SJSA1 (cell line): Measurements from ENCODE around the gene TFF3. TPM values are rescaled to one million over a fixed set of nuclear protein-coding genes. Genes with fewer than 3 reads are reported as not detected.

Experiments used
- DNase-seq, 2 experiments: peaks; one replicate each; pipeline ENCODE4 v3.0.0-alpha.2; 2015 to 2020; ENCODE audit warnings: low spot score in 2 of 2, low read depth in 1 of 2
- H3K27ac ChIP-seq: fragments of 250-450 bp; sonication (Bioruptor Pico); 2 replicates; pipeline ENCODE4 v1.5.1; 2020; ENCODE audit warnings: mild to moderate bottlenecking, moderate library complexity
- H3K27me3 ChIP-seq: fragments of 250-450 bp; sonication (Bioruptor Pico); replicated peaks from 2 replicates; pipeline ENCODE4 v1.5.1; 2020; ENCODE audit warnings: mild to moderate bottlenecking, moderate library complexity
- H3K36me3 ChIP-seq: fragments of 250-450 bp; sonication (Bioruptor Pico); 2 replicates; pipeline ENCODE4 v1.5.1; 2020; ENCODE audit warnings: mild to moderate bottlenecking
- H3K4me1 ChIP-seq: fragments of 250-450 bp; sonication (Bioruptor Pico); replicated peaks from 2 replicates; pipeline ENCODE4 v1.6.1; 2021; ENCODE audit warnings: mild to moderate bottlenecking
- H3K4me3 ChIP-seq: fragments of 250-450 bp; sonication (Bioruptor Pico); 2 replicates; pipeline ENCODE4 v1.5.1; 2020; ENCODE audit warnings: mild to moderate bottlenecking
- H3K9me3 ChIP-seq: fragments of 250-450 bp; sonication (Bioruptor Pico); replicated peaks from 2 replicates; pipeline ENCODE4 v1.5.1; 2020; ENCODE audit warnings: mild to moderate bottlenecking
- total RNA-seq: library from RNA; depleted of rRNA; stranded (reverse); fragments of >200 nt; shearing (Covaris generic); gene quantifications from 2 replicates; pipeline ENCODE4 v1.2.3, GENCODE V29; 2014

TFF3 gene
- total RNA-seq, 1 experiment from 2014 or later: not detected

GRCh38 chr21:42321231-42321630 lies 6.0 kb upstream of the TFF3 start:
- DNase-seq: peak in 1 of 2 experiments; percentile 23

GRCh38 chr21:42320791-42321190 lies 5.6 kb upstream of the TFF3 start:
- Histone ChIP-seq H3K36me3 (no peaks in the 10 kb centered on the region), H3K27me3 (peaks cover 10% of the 10 kb centered on the region; the same call in 1 of the 2 replicates), H3K4me3 (no peak overlapping the region), H3K27ac (no peak overlapping the region), H3K9me3 (peaks cover 5% of the 10 kb centered on the region; the same call in 1 of the 2 replicates), H3K4me1 (peaks cover 18% of the 10 kb centered on the region)
- DNase-seq: peak in 1 of 2 experiments; percentile 34

More at GRCh38 chr21:42321231-42321630, 6.0 kb upstream of the TFF3 start:
- Histone ChIP-seq H3K9me3 (peaks cover 5% of the 10 kb centered on the region; the same call in 1 of the 2 replicates), H3K4me1 (peaks cover 18% of the 10 kb centered on the region), H3K27ac (no peak overlapping the region), H3K4me3 (no peak overlapping the region), H3K27me3 (peaks cover 10% of the 10 kb centered on the region; the same call in 1 of the 2 replicates), H3K36me3 (no peaks in the 10 kb centered on the region)

- Histone ChIP-seq H3K4me3 (no peak overlapping the region), H3K27me3 (peaks cover 10% of the 10 kb centered on the region; the same call in 1 of the 2 replicates), H3K9me3 (no peaks in the 10 kb centered on the region), H3K4me1 (peaks cover 22% of the 10 kb centered on the region), H3K36me3 (no peaks in the 10 kb centered on the region), H3K27ac (no peak overlapping the region)
- peak in 1 of 2 experiments; percentile 36 for DNase-seq
These were observed 4.8 kb upstream of the TFF3 start for GRCh38 chr21:42319851-42320572.

- Histone ChIP-seq H3K27ac (no peak overlapping the region), H3K27me3 (peaks cover 8% of the 10 kb centered on the region; the same call in 1 of the 2 replicates), H3K9me3 (no peaks in the 10 kb centered on the region), H3K4me3 (no peak overlapping the region), H3K36me3 (no peaks in the 10 kb centered on the region), H3K4me1 (peaks cover 22% of the 10 kb centered on the region)
- DNase-seq: peak; percentile 28 to 52
These were observed 4.2 kb upstream of the TFF3 start for GRCh38 chr21:42319376-42319775.

- H3K4me3 ChIP-seq: no peak overlapping the region
- H3K9me3 ChIP-seq: no peaks in the 10 kb centered on the region
- peaks cover 22% of the 10 kb centered on the region for H3K4me1 ChIP-seq
- DNase-seq: peak in 1 of 2 experiments; percentile 40
- peaks cover under 1% of the 10 kb centered on the region; the same call in 1 of the 2 replicates for H3K27me3 ChIP-seq
- no peak overlapping the region for H3K27ac ChIP-seq
- H3K36me3 ChIP-seq: no peaks in the 10 kb centered on the region
These were observed 2.9 kb upstream of the TFF3 start for GRCh38 chr21:42317826-42318746.

GRCh38 chr21:42317341-42317741 lies 2.1 kb upstream of the TFF3 start:
- H3K27me3 ChIP-seq: no peaks in the 10 kb centered on the region
- no peak overlapping the region for H3K4me3 ChIP-seq
- H3K27ac ChIP-seq: no peak overlapping the region
- peaks cover 22% of the 10 kb centered on the region for H3K4me1 ChIP-seq
- DNase-seq: peak in 1 of 2 experiments; percentile 31
- H3K36me3 ChIP-seq: no peaks in the 10 kb centered on the region
- no peaks in the 10 kb centered on the region for H3K9me3 ChIP-seq

GRCh38 chr21:42316891-42317290 lies 1.7 kb upstream of the TFF3 start:
- Histone ChIP-seq H3K27ac (no peak overlapping the region), H3K36me3 (no peaks in the 10 kb centered on the region), H3K9me3 (no peaks in the 10 kb centered on the region), H3K4me3 (no peak overlapping the region), H3K27me3 (no peaks in the 10 kb centered on the region), H3K4me1 (peaks cover 22% of the 10 kb centered on the region)
- peak in 1 of 2 experiments; percentile 41 for DNase-seq

GRCh38 chr21:42314616-42315295 lies 453 bp downstream of the TFF3 start:
- Histone ChIP-seq H3K27ac (no peak overlapping the region), H3K27me3 (no peaks in the 10 kb centered on the region), H3K4me1 (peaks cover 18% of the 10 kb centered on the region), H3K36me3 (no peaks in the 10 kb centered on the region), H3K4me3 (no peak overlapping the region), H3K9me3 (no peaks in the 10 kb centered on the region)
- DNase-seq: peak in 1 of 2 experiments; percentile 24

- Histone ChIP-seq H3K4me3 (no peak overlapping the region), H3K36me3 (no peaks in the 10 kb centered on the region), H3K27me3 (no peaks in the 10 kb centered on the region), H3K4me1 (peaks cover 14% of the 10 kb centered on the region), H3K9me3 (no peaks in the 10 kb centered on the region), H3K27ac (no peak overlapping the region)
- peak in 1 of 2 experiments; percentile 40 for DNase-seq
These were observed 1.7 kb downstream of the TFF3 start for GRCh38 chr21:42313501-42313969.

- H3K9me3 ChIP-seq: no peaks in the 10 kb centered on the region
- no peaks in the 10 kb centered on the region for H3K27me3 ChIP-seq
- DNase-seq: peak in 1 of 2 experiments; percentile 40
- no peak overlapping the region for H3K4me3 ChIP-seq
- H3K36me3 ChIP-seq: no peaks in the 10 kb centered on the region
- no peak overlapping the region for H3K27ac ChIP-seq
- peaks cover 14% of the 10 kb centered on the region for H3K4me1 ChIP-seq
These were observed 2.5 kb downstream of the TFF3 start for GRCh38 chr21:42312626-42313104.

GRCh38 chr21:42311816-42312625 lies 3.2 kb downstream of the TFF3 start:
- H3K27ac ChIP-seq: no peak overlapping the region
- DNase-seq: peak in 1 of 2 experiments; percentile 34
- H3K9me3 ChIP-seq: no peaks in the 10 kb centered on the region
- H3K27me3 ChIP-seq: no peaks in the 10 kb centered on the region
- H3K4me1 ChIP-seq: peaks cover 14% of the 10 kb centered on the region
- H3K36me3 ChIP-seq: no peaks in the 10 kb centered on the region
- no peak overlapping the region for H3K4me3 ChIP-seq

- DNase-seq: peak in 1 of 2 experiments; percentile 17
- Histone ChIP-seq H3K9me3 (no peaks in the 10 kb centered on the region), H3K4me3 (no peak overlapping the region), H3K27ac (no peak overlapping the region), H3K4me1 (peaks cover 10% of the 10 kb centered on the region), H3K36me3 (no peaks in the 10 kb centered on the region), H3K27me3 (no peaks in the 10 kb centered on the region)
These were observed 4.0 kb downstream of the TFF3 start for GRCh38 chr21:42311160-42311559.
